ENCODE data around the gene TTC7B. TPM values are rescaled to one million over a fixed set of nuclear protein-coding genes. Genes with fewer than 3 reads are reported as not detected.

TTC7B gene
- total RNA-seq, 1 donor from 2014 or later = 10.3 TPM

GRCh38 chr14:90652626-90653025 lies 163.6 kb downstream of the TTC7B start:
- intact Hi-C loops (cut with micrococcal nuclease) = no loop called here

- intact Hi-C loops (cut with micrococcal nuclease) = no loop called here
Measured at GRCh38 chr14:90651976-90652560, 164.2 kb downstream of the TTC7B start.

- intact Hi-C loops (cut with micrococcal nuclease) = no loop called here
Measured at GRCh38 chr14:90651271-90651804, 164.9 kb downstream of the TTC7B start.

- intact Hi-C loops (cut with micrococcal nuclease) = no loop called here
Measured at GRCh38 chr14:90649557-90650135, 166.6 kb downstream of the TTC7B start.

- intact Hi-C loops (cut with micrococcal nuclease) = no loop called here
Measured at GRCh38 chr14:90649083-90649482, 167.1 kb downstream of the TTC7B start.

- intact Hi-C loops (cut with micrococcal nuclease) = no loop called here
Measured at GRCh38 chr14:90648421-90648820, 167.8 kb downstream of the TTC7B start.

GRCh38 chr14:90647473-90648005 lies 168.7 kb downstream of the TTC7B start:
- intact Hi-C loops (cut with micrococcal nuclease) = no loop called here

- intact Hi-C loops (cut with micrococcal nuclease) = no loop called here
Measured at GRCh38 chr14:90645842-90646443, 170.3 kb downstream of the TTC7B start.

- intact Hi-C loops (cut with micrococcal nuclease) = no loop called here
Measured at GRCh38 chr14:90644882-90645281, 171.3 kb downstream of the TTC7B start.

- intact Hi-C loops (cut with micrococcal nuclease) = no loop called here
Measured at GRCh38 chr14:90643982-90644670, 172.1 kb downstream of the TTC7B start.

GRCh38 chr14:90642244-90642717 lies 173.9 kb downstream of the TTC7B start:
- intact Hi-C loops (cut with micrococcal nuclease) = no loop called here

- intact Hi-C loops (cut with micrococcal nuclease) = no loop called here
Measured at GRCh38 chr14:90641615-90642243, 174.5 kb downstream of the TTC7B start.

GRCh38 chr14:90641168-90641567 lies 175.1 kb downstream of the TTC7B start:
- intact Hi-C loops (cut with micrococcal nuclease) = no loop called here

- intact Hi-C loops (cut with micrococcal nuclease) = no loop called here
Measured at GRCh38 chr14:90639641-90640040, 176.6 kb downstream of the TTC7B start.

- intact Hi-C loops (cut with micrococcal nuclease) = no loop called here
Measured at GRCh38 chr14:90632871-90633270, 183.4 kb downstream of the TTC7B start.

GRCh38 chr14:90632451-90632850 lies 183.8 kb downstream of the TTC7B start:
- intact Hi-C loops (cut with micrococcal nuclease) = no loop called here

GRCh38 chr14:90630171-90630806 lies 185.9 kb downstream of the TTC7B start:
- intact Hi-C loops (cut with micrococcal nuclease) = no loop called here

GRCh38 chr14:90629471-90629870 lies 186.8 kb downstream of the TTC7B start:
- intact Hi-C loops (cut with micrococcal nuclease) = no loop called here

- intact Hi-C loops (cut with micrococcal nuclease) = no loop called here
Measured at GRCh38 chr14:90628825-90629224, 187.4 kb downstream of the TTC7B start.

- intact Hi-C loops (cut with micrococcal nuclease) = no loop called here
Measured at GRCh38 chr14:90627478-90627877, 188.8 kb downstream of the TTC7B start.

GRCh38 chr14:90626550-90626949 lies 189.7 kb downstream of the TTC7B start:
- intact Hi-C loops (cut with micrococcal nuclease) = no loop called here
